ENCODE data around the gene PIAS4. TPM values are rescaled to one million over a fixed set of nuclear protein-coding genes. Genes with fewer than 3 reads are reported as not detected.

The PIAS4 gene
- total and polyA plus RNA-seq, 10 of the 15 experiments (the other 5 are each of a cell fraction or from before 2014, with no cell fraction given): 0.13 to 25.1 (median 11.3) TPM

DNA sequence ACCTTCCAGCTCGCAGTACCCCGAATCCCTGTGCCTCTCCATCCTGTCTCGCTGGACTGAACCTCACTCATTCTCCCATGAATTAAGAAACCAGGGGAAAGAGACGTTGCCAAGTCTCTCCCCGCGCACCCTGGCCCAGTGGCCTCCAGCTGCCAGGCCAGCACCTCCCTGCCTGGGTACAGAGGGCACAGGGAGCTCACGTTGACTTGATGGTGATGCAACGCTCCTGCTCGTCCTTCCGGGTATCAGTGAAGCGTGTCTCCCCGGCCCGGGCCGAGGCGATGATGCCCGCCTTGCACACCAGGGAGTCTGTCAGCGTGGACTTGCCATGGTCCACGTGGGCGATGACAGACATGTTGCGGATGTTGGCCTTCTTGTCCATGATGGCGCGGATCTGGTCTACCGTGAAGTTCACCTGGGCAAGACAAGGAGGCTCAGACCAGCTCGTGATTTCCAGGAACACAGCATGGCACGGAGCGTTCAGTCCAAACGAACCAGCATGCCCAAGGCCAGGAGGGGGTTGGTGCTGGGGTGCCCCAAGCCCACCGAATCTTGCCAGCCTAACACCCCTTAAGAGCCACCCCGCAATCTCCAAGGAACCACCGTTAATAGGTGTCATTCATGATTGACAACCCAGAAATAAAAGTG lies 23.5 kb upstream of the PIAS4 start:
- Histone ChIP-seq H3K4me2 (ENCODE audit: control insufficient read depth, insufficient read depth) (peak overlapping the region; percentile 89), H3K9me3 (replicated peaks; ENCODE audit: control insufficient read depth, insufficient read depth, low read length) (no peaks in the 10 kb centered on the region), H4K20me1 (ENCODE audit: control insufficient read depth, insufficient read depth) (peaks cover 46% of the 10 kb centered on the region), H3K4me3 (peak overlapping the region; percentile 97), H3K36me3 (ENCODE audit: control insufficient read depth in 2 of 2, insufficient read depth in 2 of 2, low read length in 1 of 2) (peaks cover 36 to 51% of the 10 kb centered on the region in 2 experiments), H3K27me3 (replicated peaks in 1 of 2; ENCODE audit: control insufficient read depth in 2 of 2, insufficient read depth in 2 of 2, low read length in 1 of 2) (no peaks in the 10 kb centered on the region), H3K27ac (ENCODE audit: control insufficient read depth, insufficient read depth) (peak overlapping the region; percentile 79), H3K4me1 (ENCODE audit: control insufficient read depth, insufficient read depth, low read length) (peaks cover 19% of the 10 kb centered on the region), H2AFZ (ENCODE audit: control insufficient read depth, low read depth, low read length) (no peak overlapping the region), H3K9ac (ENCODE audit: control insufficient read depth, insufficient read depth, low read length) (peak overlapping the region; percentile 96), H3K79me2 (ENCODE audit: control insufficient read depth, insufficient read depth, low read length) (peaks cover 64% of the 10 kb centered on the region)
- no TSS peak for BruUV-seq (replicated peaks)
- ATAC-seq: peak; percentile 18
- ChIA-PET SMC1A (ENCODE audit: uncharacterized antibody, unreplicated experiment) (interaction anchor here (0.5 to 1.8 kb wide), 2 partner anchors 22 to 257 kb away, joined by 3 to 4 read pairs; no protein-coding TSS in a partner anchor), CTCF (interaction anchor here (0.5 to 1.2 kb wide), 4 partner anchors 23 to 219 kb away, joined by 3 to 4 read pairs (median 3); partner anchors contain the start of gene PIAS4), POLR2A (interaction anchor here (0.6 to 1.9 kb wide), 3 partner anchors 13 to 203 kb away, joined by 3 to 8 read pairs (median 4); partner anchors contain the start of gene DAPK3), RAD21 (ENCODE audit: unreplicated experiment) (interaction anchor here (1.4 kb wide), 1 partner anchor 23 kb away, joined by 7 read pairs; the partner anchor contains the start of gene PIAS4)
- peak; percentile 44 for FAIRE-seq
- 2% methylated on average over 30 of the region's 30 CpGs for WGBS (ENCODE audit: insufficient coverage, insufficient replicate concordance, low lambda C conversion rate, missing lambda C conversion rate)
- in situ Hi-C loops (cut with MboI) (no loop called here), intact Hi-C loops (cut with micrococcal nuclease; ENCODE audit: unreplicated experiment) (no loop called here)
- DNase-seq (ENCODE audit: low read depth, low spot score): no peak
- no peak for TF ChIP-seq SREBF2 (IDR thresholded peaks at IDR 0.05; ENCODE audit: low read length)
- no peak for TF ChIP-seq ZNF384 (IDR thresholded peaks at IDR 0.05; ENCODE audit: borderline replicate concordance, low read depth, low read length)
- no peak for TF ChIP-seq GATAD2B (conservative IDR thresholded peaks at IDR 0.05; ENCODE audit: low read depth)
- TF ChIP-seq BACH1 (IDR thresholded peaks at IDR 0.05; ENCODE audit: borderline replicate concordance): no peak
- no peak for TF ChIP-seq SMAD5 (IDR thresholded peaks at IDR 0.05; ENCODE audit: low read depth)
- TF ChIP-seq JUNB (IDR thresholded peaks at IDR 0.05): no peak
- TF ChIP-seq ZNF24 (IDR thresholded peaks at IDR 0.05): no peak
- no peak; the same call in 1 of the 2 replicates for TF ChIP-seq CHD1 (IDR thresholded peaks at IDR 0.05; ENCODE audit: low read depth, low read length)
- TF ChIP-seq TCF3 (IDR thresholded peaks at IDR 0.05; ENCODE audit: borderline replicate concordance, insufficient read depth, low read depth, low read length): no peak
- TF ChIP-seq GABPA (IDR thresholded peaks at IDR 0.05; ENCODE audit: low read depth): no peak
- peak; percentile 85 for TF ChIP-seq POLR2A (IDR thresholded peaks at IDR 0.05; ENCODE audit: low read depth, low read length)
- TF ChIP-seq IKZF1 (conservative IDR thresholded peaks at IDR 0.05): no peak
- TF ChIP-seq, protein P1, sequence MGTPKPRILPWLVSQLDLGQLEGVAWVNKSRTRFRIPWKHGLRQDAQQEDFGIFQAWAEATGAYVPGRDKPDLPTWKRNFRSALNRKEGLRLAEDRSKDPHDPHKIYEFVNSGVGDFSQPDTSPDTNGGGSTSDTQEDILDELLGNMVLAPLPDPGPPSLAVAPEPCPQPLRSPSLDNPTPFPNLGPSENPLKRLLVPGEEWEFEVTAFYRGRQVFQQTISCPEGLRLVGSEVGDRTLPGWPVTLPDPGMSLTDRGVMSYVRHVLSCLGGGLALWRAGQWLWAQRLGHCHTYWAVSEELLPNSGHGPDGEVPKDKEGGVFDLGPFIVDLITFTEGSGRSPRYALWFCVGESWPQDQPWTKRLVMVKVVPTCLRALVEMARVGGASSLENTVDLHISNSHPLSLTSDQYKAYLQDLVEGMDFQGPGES (IDR thresholded peaks at IDR 0.05): no peak
- TF ChIP-seq NKRF (conservative IDR thresholded peaks at IDR 0.05): peak; percentile 76
- TF ChIP-seq TCF12 (IDR thresholded peaks at IDR 0.05; ENCODE audit: low read depth, low read length): no peak
- TF ChIP-seq ZNF622 (IDR thresholded peaks at IDR 0.05): no peak
- TF ChIP-seq BRCA1 (IDR thresholded peaks at IDR 0.05; ENCODE audit: low read depth, low read length): no peak
- peak; percentile 42; the same call in 1 of the 2 replicates for TF ChIP-seq SIN3A (IDR thresholded peaks at IDR 0.05; ENCODE audit: low read depth, low read length)
- no peak for TF ChIP-seq IRF4 (IDR thresholded peaks at IDR 0.05; ENCODE audit: low read depth, low read length)
- no peak for TF ChIP-seq EED (IDR thresholded peaks at IDR 0.05; ENCODE audit: low read depth)
- TF ChIP-seq BCL11A (IDR thresholded peaks at IDR 0.05; ENCODE audit: low read depth, low read length): no peak
- TF ChIP-seq CBFB (IDR thresholded peaks at IDR 0.05; ENCODE audit: low read depth): no peak
